Measurements from ENCODE around the gene CHST9.

DNA sequence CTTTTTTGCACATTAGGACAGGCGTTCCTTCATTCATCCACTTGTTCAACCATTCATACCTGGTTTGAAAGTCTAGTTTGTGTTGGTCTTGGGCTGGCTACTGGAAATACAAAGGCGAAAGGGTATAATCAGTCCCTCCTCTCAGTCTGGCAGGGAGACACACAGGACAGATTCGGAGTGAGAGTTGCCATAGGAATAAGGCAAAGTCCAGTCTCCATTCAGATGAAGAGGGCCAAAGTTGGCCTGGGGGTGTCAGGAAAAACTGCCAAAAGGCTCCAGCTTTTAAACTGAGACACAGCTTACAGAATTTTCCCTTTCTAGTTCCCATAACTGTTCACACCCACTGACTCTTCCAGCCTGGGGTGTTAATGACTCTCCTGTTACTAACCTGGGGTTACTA lies 223.3 kb downstream of the CHST9 start:
- TF ChIP-seq, protein P1, sequence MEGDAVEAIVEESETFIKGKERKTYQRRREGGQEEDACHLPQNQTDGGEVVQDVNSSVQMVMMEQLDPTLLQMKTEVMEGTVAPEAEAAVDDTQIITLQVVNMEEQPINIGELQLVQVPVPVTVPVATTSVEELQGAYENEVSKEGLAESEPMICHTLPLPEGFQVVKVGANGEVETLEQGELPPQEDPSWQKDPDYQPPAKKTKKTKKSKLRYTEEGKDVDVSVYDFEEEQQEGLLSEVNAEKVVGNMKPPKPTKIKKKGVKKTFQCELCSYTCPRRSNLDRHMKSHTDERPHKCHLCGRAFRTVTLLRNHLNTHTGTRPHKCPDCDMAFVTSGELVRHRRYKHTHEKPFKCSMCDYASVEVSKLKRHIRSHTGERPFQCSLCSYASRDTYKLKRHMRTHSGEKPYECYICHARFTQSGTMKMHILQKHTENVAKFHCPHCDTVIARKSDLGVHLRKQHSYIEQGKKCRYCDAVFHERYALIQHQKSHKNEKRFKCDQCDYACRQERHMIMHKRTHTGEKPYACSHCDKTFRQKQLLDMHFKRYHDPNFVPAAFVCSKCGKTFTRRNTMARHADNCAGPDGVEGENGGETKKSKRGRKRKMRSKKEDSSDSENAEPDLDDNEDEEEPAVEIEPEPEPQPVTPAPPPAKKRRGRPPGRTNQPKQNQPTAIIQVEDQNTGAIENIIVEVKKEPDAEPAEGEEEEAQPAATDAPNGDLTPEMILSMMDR (CRISPR knock-in tag; IDR thresholded peaks at IDR 0.05) = no peak
- TF ChIP-seq GPN1 (CRISPR knock-in tag; IDR thresholded peaks at IDR 0.05; ENCODE audit: borderline replicate concordance) (no peak), FOXM1 (CRISPR knock-in tag; IDR thresholded peaks at IDR 0.05) (no peak), RFX5 (IDR thresholded peaks at IDR 0.05; ENCODE audit: low read depth, low read length) (no peak), IKZF1 (IDR thresholded peaks at IDR 0.05) (no peak)
- TF ChIP-seq, protein P2, sequence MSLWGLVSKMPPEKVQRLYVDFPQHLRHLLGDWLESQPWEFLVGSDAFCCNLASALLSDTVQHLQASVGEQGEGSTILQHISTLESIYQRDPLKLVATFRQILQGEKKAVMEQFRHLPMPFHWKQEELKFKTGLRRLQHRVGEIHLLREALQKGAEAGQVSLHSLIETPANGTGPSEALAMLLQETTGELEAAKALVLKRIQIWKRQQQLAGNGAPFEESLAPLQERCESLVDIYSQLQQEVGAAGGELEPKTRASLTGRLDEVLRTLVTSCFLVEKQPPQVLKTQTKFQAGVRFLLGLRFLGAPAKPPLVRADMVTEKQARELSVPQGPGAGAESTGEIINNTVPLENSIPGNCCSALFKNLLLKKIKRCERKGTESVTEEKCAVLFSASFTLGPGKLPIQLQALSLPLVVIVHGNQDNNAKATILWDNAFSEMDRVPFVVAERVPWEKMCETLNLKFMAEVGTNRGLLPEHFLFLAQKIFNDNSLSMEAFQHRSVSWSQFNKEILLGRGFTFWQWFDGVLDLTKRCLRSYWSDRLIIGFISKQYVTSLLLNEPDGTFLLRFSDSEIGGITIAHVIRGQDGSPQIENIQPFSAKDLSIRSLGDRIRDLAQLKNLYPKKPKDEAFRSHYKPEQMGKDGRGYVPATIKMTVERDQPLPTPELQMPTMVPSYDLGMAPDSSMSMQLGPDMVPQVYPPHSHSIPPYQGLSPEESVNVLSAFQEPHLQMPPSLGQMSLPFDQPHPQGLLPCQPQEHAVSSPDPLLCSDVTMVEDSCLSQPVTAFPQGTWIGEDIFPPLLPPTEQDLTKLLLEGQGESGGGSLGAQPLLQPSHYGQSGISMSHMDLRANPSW (CRISPR knock-in tag; IDR thresholded peaks at IDR 0.05; ENCODE audit: borderline replicate concordance) = no peak
- TF ChIP-seq, protein P3, sequence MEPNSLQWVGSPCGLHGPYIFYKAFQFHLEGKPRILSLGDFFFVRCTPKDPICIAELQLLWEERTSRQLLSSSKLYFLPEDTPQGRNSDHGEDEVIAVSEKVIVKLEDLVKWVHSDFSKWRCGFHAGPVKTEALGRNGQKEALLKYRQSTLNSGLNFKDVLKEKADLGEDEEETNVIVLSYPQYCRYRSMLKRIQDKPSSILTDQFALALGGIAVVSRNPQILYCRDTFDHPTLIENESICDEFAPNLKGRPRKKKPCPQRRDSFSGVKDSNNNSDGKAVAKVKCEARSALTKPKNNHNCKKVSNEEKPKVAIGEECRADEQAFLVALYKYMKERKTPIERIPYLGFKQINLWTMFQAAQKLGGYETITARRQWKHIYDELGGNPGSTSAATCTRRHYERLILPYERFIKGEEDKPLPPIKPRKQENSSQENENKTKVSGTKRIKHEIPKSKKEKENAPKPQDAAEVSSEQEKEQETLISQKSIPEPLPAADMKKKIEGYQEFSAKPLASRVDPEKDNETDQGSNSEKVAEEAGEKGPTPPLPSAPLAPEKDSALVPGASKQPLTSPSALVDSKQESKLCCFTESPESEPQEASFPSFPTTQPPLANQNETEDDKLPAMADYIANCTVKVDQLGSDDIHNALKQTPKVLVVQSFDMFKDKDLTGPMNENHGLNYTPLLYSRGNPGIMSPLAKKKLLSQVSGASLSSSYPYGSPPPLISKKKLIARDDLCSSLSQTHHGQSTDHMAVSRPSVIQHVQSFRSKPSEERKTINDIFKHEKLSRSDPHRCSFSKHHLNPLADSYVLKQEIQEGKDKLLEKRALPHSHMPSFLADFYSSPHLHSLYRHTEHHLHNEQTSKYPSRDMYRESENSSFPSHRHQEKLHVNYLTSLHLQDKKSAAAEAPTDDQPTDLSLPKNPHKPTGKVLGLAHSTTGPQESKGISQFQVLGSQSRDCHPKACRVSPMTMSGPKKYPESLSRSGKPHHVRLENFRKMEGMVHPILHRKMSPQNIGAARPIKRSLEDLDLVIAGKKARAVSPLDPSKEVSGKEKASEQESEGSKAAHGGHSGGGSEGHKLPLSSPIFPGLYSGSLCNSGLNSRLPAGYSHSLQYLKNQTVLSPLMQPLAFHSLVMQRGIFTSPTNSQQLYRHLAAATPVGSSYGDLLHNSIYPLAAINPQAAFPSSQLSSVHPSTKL (CRISPR knock-in tag; IDR thresholded peaks at IDR 0.05) = no peak
- TF ChIP-seq, protein P4, sequence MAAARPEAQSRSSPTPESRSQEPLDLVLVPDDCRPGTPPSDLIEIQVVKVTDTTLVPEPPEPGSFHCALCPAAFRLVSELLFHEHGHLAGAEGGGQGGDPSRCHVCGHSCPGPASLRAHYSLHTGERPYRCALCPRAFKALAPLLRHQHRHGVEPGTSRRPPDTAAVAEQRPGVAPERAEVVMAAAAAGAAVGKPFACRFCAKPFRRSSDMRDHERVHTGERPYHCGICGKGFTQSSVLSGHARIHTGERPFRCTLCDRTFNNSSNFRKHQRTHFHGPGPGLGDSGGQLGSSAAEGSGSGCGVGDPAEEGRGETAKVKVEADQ (CRISPR knock-in tag; IDR thresholded peaks at IDR 0.05; ENCODE audit: borderline replicate concordance) = no peak
- TF ChIP-seq, protein P5, sequence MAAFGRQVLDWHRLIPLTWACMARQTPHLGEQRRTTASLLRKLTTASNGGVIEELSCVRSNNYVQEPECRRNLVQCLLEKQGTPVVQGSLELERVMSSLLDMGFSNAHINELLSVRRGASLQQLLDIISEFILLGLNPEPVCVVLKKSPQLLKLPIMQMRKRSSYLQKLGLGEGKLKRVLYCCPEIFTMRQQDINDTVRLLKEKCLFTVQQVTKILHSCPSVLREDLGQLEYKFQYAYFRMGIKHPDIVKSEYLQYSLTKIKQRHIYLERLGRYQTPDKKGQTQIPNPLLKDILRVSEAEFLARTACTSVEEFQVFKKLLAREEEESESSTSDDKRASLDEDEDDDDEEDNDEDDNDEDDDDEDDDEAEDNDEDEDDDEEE (CRISPR knock-in tag; IDR thresholded peaks at IDR 0.05) = no peak
- TF ChIP-seq, protein P6, sequence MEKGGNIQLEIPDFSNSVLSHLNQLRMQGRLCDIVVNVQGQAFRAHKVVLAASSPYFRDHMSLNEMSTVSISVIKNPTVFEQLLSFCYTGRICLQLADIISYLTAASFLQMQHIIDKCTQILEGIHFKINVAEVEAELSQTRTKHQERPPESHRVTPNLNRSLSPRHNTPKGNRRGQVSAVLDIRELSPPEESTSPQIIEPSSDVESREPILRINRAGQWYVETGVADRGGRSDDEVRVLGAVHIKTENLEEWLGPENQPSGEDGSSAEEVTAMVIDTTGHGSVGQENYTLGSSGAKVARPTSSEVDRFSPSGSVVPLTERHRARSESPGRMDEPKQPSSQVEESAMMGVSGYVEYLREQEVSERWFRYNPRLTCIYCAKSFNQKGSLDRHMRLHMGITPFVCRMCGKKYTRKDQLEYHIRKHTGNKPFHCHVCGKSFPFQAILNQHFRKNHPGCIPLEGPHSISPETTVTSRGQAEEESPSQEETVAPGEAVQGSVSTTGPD (CRISPR knock-in tag; IDR thresholded peaks at IDR 0.05) = no peak
